PC-3 (cell line): ENCODE data around the gene E2F2. TPM values are rescaled to one million over a fixed set of nuclear protein-coding genes. Genes with fewer than 3 reads are reported as not detected.

Experiments
- ATAC-seq: fragments of 200-7000 bp; cut with Tn5 transposase; 2 replicates; pipeline ENCODE4 v1.9.1; 2020; ENCODE audit warnings: mild to moderate bottlenecking, moderate library complexity
- BruUV-seq: library from RNA; stranded (reverse); fragments of 400-500 nt; replicated peaks from 2 replicates; lab custom pipeline; 2021; lab: Mats Ljungman, UMichigan
- CTCF ChIA-PET: fragments of 300-600 bp; sonication (Branson Sonifier 250); formaldehyde crosslinking; loops from one replicate; lab custom pipeline; 2022; ENCODE audit warnings: antibody characterized with exemption; lab: Charles Lee
- POLR2A ChIA-PET: fragments of 300-600 bp; sonication (Branson Sonifier 250); formaldehyde crosslinking; loops from one replicate; lab custom pipeline; 2022; ENCODE audit warnings: antibody characterized with exemption; ENCODE audit not compliant: unreplicated experiment; lab: Charles Lee
- DNase-seq: peaks from one replicate; pipeline ENCODE4 v3.0.0-alpha.2; 2015
- H2AFZ ChIP-seq: fragments of 300-600 bp; sonication (generic); 2 replicates; pipeline ENCODE4 v1.6.0; 2016; ENCODE audit warnings: antibody characterized with exemption, low read length
- H3F3A ChIP-seq: fragments of 300-600 bp; sonication (generic); one replicate; pipeline ENCODE4 v1.6.0; 2017; ENCODE audit warnings: antibody characterized with exemption, low read length, control low read depth, mild to moderate bottlenecking; ENCODE audit not compliant: unreplicated experiment
- H3K27ac ChIP-seq: fragments of 300-600 bp; sonication (generic); 2 replicates; pipeline ENCODE4 v1.5.1; 2016; ENCODE audit warnings: mild to moderate bottlenecking, low read length
- H3K27me3 ChIP-seq: fragments of 300-600 bp; sonication (generic); 2 replicates; pipeline ENCODE4 v1.6.1; 2016; ENCODE audit warnings: low read length, mixed read lengths
- H3K36me3 ChIP-seq: fragments of 300-600 bp; sonication (generic); 2 replicates; pipeline ENCODE4 v1.6.1; 2016; ENCODE audit warnings: low read depth, mixed run types, low read length, mixed read lengths
- H3K4me1 ChIP-seq: fragments of 300-600 bp; sonication (generic); 2 replicates; pipeline ENCODE4 v1.5.1; 2016; ENCODE audit warnings: low read length; ENCODE audit not compliant: insufficient read depth
- H3K4me2 ChIP-seq: fragments of 300-600 bp; sonication (generic); 2 replicates; pipeline ENCODE4 v1.6.0; 2016; ENCODE audit warnings: low read length
- H3K4me3 ChIP-seq: fragments of 300-600 bp; sonication (generic); 2 replicates; pipeline ENCODE4 v1.5.1; 2016; ENCODE audit warnings: mild to moderate bottlenecking, low read length, mixed read lengths
- H3K79me2 ChIP-seq: fragments of 300-600 bp; sonication (generic); 2 replicates; pipeline ENCODE4 v1.6.1; 2017; ENCODE audit warnings: low read length, mixed read lengths
- H3K9ac ChIP-seq: fragments of 300-600 bp; sonication (generic); 2 replicates; pipeline ENCODE4 v1.6.0; 2016; ENCODE audit warnings: mild to moderate bottlenecking, low read length
- H3K9me2 ChIP-seq: fragments of 300-600 bp; sonication (generic); replicated peaks from 2 replicates; pipeline ENCODE4 v1.6.1; 2016; ENCODE audit warnings: mixed run types, low read length, mixed read lengths
- H3K9me3 ChIP-seq: fragments of 300-600 bp; sonication (generic); 2 replicates; pipeline ENCODE4 v1.6.1; 2016; ENCODE audit warnings: low read length, mixed read lengths
- H4K20me1 ChIP-seq: fragments of 300-600 bp; sonication (generic); 2 replicates; pipeline ENCODE4 v1.6.1; 2016; ENCODE audit warnings: low read length, mixed read lengths
- CTCF ChIP-seq: fragments of 300-600 bp; sonication (generic); conservative IDR thresholded peaks from 2 replicates; pipeline ENCODE4 v1.5.1; 2017; ENCODE audit warnings: antibody characterized with exemption, low read depth, mild to moderate bottlenecking, low read length
- EZH2 ChIP-seq: fragments of 300-600 bp; sonication (generic); IDR thresholded peaks from one replicate; pipeline ENCODE4 v1.6.1; 2017; ENCODE audit warnings: antibody characterized with exemption, mild to moderate bottlenecking, low read length; ENCODE audit not compliant: unreplicated experiment
- EZH2phosphoT487 ChIP-seq: fragments of 300-600 bp; sonication (generic); IDR thresholded peaks from 2 replicates; pipeline ENCODE4 v1.6.1; 2018; ENCODE audit warnings: mild to moderate bottlenecking, antibody characterized with exemption, low read length, borderline replicate concordance
- intact Hi-C: fragments of 100-400 bp; cut with micrococcal nuclease; formaldehyde crosslinking; loops from 2 replicates; pipeline ENCODE4 v1.9.0; 2023
- total RNA-seq: library from RNA; depleted of rRNA; stranded (reverse); fragments of >200 nt; gene quantifications from 2 replicates; pipeline ENCODE4 v1.2.3, GENCODE V29; 2014

The E2F2 gene
- total RNA-seq, 1 experiment from 2014 or later, result 7.0 TPM

- H2AFZ ChIP-seq, result 0 out of 2 replicates have a peak overlapping the region, but pooled peaks have one; percentile 38
- no peaks in the 10 kb centered on the region for H3K36me3 ChIP-seq
- H3K27ac ChIP-seq, result no peak overlapping the region
- H3K27me3 ChIP-seq, result no peaks in the 10 kb centered on the region
- no TSS peak for BruUV-seq
- no peaks in the 10 kb centered on the region for H3K9me2 ChIP-seq
- TF ChIP-seq EZH2 (no peak), EZH2phosphoT487 (no peak), CTCF (no peak)
- ATAC-seq (0 out of 2 replicates have a peak, but pooled peaks have one; percentile 15), DNase-seq (no peak)
- ChIA-PET CTCF (no interaction called here), POLR2A (no interaction called here)
- no peaks in the 10 kb centered on the region for H4K20me1 ChIP-seq
- no peak overlapping the region for H3K9ac ChIP-seq
- intact Hi-C loops, result no loop called here
- H3K4me1 ChIP-seq, result no peaks in the 10 kb centered on the region
- H3K79me2 ChIP-seq, result no peaks in the 10 kb centered on the region
- no peak overlapping the region for H3K4me3 ChIP-seq
- H3F3A ChIP-seq, result no peaks in the 10 kb centered on the region
- no peak overlapping the region for H3K4me2 ChIP-seq
- no peaks in the 10 kb centered on the region for H3K9me3 ChIP-seq
These were observed 37.1 kb upstream of the E2F2 start for GRCh38 chr1:23567996-23568607.

- no TSS peak for BruUV-seq
- Histone ChIP-seq H4K20me1 (no peaks in the 10 kb centered on the region), H3K4me1 (0 out of 2 replicates have a peak, but pooled peaks cover 4% of the 10 kb centered on the region), H2AFZ (no peak overlapping the region), H3K27ac (no peak overlapping the region), H3K4me3 (no peak overlapping the region), H3K9ac (no peak overlapping the region), H3K79me2 (no peaks in the 10 kb centered on the region), H3K9me2 (no peaks in the 10 kb centered on the region), H3K9me3 (no peaks in the 10 kb centered on the region), H3K27me3 (no peaks in the 10 kb centered on the region), H3K36me3 (no peaks in the 10 kb centered on the region), H3F3A (no peaks in the 10 kb centered on the region), H3K4me2 (no peak overlapping the region)
- no peak; the same call in 1 of the 2 replicates for ATAC-seq
- ChIA-PET POLR2A (no interaction called here), CTCF (no interaction called here)
- TF ChIP-seq EZH2 (no peak), CTCF (no peak)
- DNase-seq, result no peak
- intact Hi-C loops, result no loop called here
These were observed 36.6 kb upstream of the E2F2 start for GRCh38 chr1:23567629-23567995.

GRCh38 chr1:23566304-23566703 is 35.3 kb upstream of the E2F2 start:
- Histone ChIP-seq H3K27ac (no peak overlapping the region), H3K9ac (no peak overlapping the region), H3K4me1 (peaks cover 15% of the 10 kb centered on the region), H3K79me2 (no peaks in the 10 kb centered on the region), H3K9me3 (no peaks in the 10 kb centered on the region), H3F3A (no peaks in the 10 kb centered on the region), H3K36me3 (no peaks in the 10 kb centered on the region), H4K20me1 (no peaks in the 10 kb centered on the region), H3K27me3 (no peaks in the 10 kb centered on the region), H2AFZ (no peak overlapping the region), H3K4me2 (no peak overlapping the region), H3K4me3 (no peak overlapping the region), H3K9me2 (no peaks in the 10 kb centered on the region)
- ChIA-PET CTCF (no interaction called here), POLR2A (no interaction called here)
- no peak for DNase-seq
- intact Hi-C loops, result no loop called here
- no peak for ATAC-seq
- peak; percentile 42 for TF ChIP-seq CTCF
- TF ChIP-seq EZH2phosphoT487, result no peak
- BruUV-seq, result no TSS peak
